PC-9 (cell line): ENCODE data around the gene ERC1. TPM values are rescaled to one million over a fixed set of nuclear protein-coding genes. Genes with fewer than 3 reads are reported as not detected.

ENCODE experiments used
- BruUV-seq: library from RNA; stranded (reverse); fragments of 400-500 nt; replicated peaks from 2 replicates; lab custom pipeline; 2021; lab: Mats Ljungman, UMichigan
- CTCF ChIA-PET: fragments of 300-600 bp; sonication (Branson Sonifier 250); formaldehyde crosslinking; loops from one replicate; lab custom pipeline; 2022; ENCODE audit warnings: antibody characterized with exemption; lab: Charles Lee
- POLR2A ChIA-PET: fragments of 300-600 bp; sonication (Branson Sonifier 250); formaldehyde crosslinking; loops from one replicate; lab custom pipeline; 2022; ENCODE audit warnings: antibody characterized with exemption; ENCODE audit not compliant: unreplicated experiment; lab: Charles Lee
- DNase-seq, 2 experiments: peaks; one replicate each; pipeline versions ENCODE4 v3.0.0 to v3.0.0-alpha.2; 2015 to 2022; ENCODE audit warnings: mixed read lengths in 1 of 2
- H2AFZ ChIP-seq: fragments of 200-600 bp; sonication (generic); 2 replicates; pipeline ENCODE4 v1.8.1; 2017; ENCODE audit warnings: antibody characterized with exemption
- H3F3A ChIP-seq: fragments of 200-600 bp; sonication (generic); 2 replicates; pipeline ENCODE4 v1.8.1; 2017; ENCODE audit warnings: antibody characterized with exemption, mild to moderate bottlenecking, low read depth; ENCODE audit not compliant: insufficient read depth
- H3K27ac ChIP-seq: fragments of 200-600 bp; sonication (generic); 2 replicates; pipeline ENCODE4 v1.6.1; 2016; ENCODE audit warnings: mixed run types
- H3K27me3 ChIP-seq: fragments of 200-600 bp; sonication (generic); 2 replicates; pipeline ENCODE4 v1.6.1; 2016; ENCODE audit warnings: low read depth, mixed run types; ENCODE audit not compliant: insufficient read depth
- H3K36me3 ChIP-seq: fragments of 200-600 bp; sonication (generic); 2 replicates; pipeline ENCODE4 v1.6.1; 2016; ENCODE audit warnings: low read depth, mixed run types
- H3K4me1 ChIP-seq: fragments of 200-600 bp; sonication (generic); replicated peaks from 2 replicates; pipeline ENCODE4 v1.6.1; 2016; ENCODE audit warnings: mixed run types; ENCODE audit not compliant: insufficient read depth
- H3K4me2 ChIP-seq: fragments of 200-600 bp; sonication (generic); 2 replicates; pipeline ENCODE4 v1.6.1; 2017; ENCODE audit warnings: mixed run types
- H3K4me3 ChIP-seq: fragments of 200-600 bp; sonication (generic); 2 replicates; pipeline ENCODE4 v1.6.1; 2016; ENCODE audit warnings: mixed run types
- H3K79me2 ChIP-seq: fragments of 200-600 bp; sonication (generic); 2 replicates; pipeline ENCODE4 v1.6.1; 2017; ENCODE audit warnings: low read depth, mixed run types
- H3K9me2 ChIP-seq: fragments of 200-600 bp; sonication (generic); 2 replicates; pipeline ENCODE4 v1.8.1; 2017; ENCODE audit warnings: mild to moderate bottlenecking; ENCODE audit not compliant: insufficient read depth
- H3K9me3 ChIP-seq: fragments of 200-600 bp; sonication (generic); 2 replicates; pipeline ENCODE4 v1.8.1; 2016; ENCODE audit warnings: low read depth; ENCODE audit not compliant: insufficient read depth
- H4K20me1 ChIP-seq: fragments of 200-600 bp; sonication (generic); 2 replicates; pipeline ENCODE4 v1.8.1; 2017; ENCODE audit not compliant: insufficient read depth
- EZH2 ChIP-seq: fragments of 200-600 bp; sonication (generic); IDR thresholded peaks from 2 replicates; pipeline ENCODE4 v1.8.0; 2017; ENCODE audit warnings: antibody characterized with exemption, low read depth
- intact Hi-C: fragments of 100-400 bp; cut with micrococcal nuclease; formaldehyde crosslinking; loops from one replicate; pipeline ENCODE4 v1.10.0; 2022; ENCODE audit not compliant: unreplicated experiment
- total RNA-seq: library from RNA; stranded (reverse); gene quantifications from 2 replicates; pipeline ENCODE4 v1.2.3, GENCODE V29; 2021
- TF ChIP-seq, protein P1 (sequence below): fragments of 200-600 bp; sonication (generic); conservative IDR thresholded peaks from 2 replicates; pipeline ENCODE4 v1.6.1; 2017; ENCODE audit warnings: mixed run types, antibody characterized with exemption, mild to moderate bottlenecking, moderate library complexity

ERC1 gene
- total RNA-seq, 1 experiment from 2014 or later: 52.0 TPM

DNA sequence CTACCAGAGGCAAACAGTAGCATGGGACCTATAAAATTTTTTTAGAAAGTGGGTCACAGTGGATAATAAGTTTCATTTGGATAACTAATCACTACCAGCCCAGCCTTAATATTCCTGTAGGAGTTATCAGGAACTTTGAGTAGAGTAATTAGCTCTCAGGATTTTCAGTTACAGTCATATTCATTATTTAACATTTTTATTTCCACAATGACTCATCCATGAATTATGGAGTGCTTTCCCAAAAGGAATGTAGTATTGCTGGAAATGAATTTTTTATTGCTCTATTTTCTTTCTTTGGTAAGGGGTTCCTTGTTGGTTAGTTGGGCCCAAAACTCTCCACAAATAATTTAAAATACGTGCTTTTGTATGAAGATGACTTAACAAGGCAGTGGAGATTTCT lies 53.7 kb downstream of the ERC1 start:
- H3K27ac ChIP-seq: peak overlapping the region; percentile 28
- no peaks in the 10 kb centered on the region for H3K27me3 ChIP-seq
- peak overlapping the region; percentile 29 for H3K4me2 ChIP-seq
- no peaks in the 10 kb centered on the region for H3K9me2 ChIP-seq
- H3F3A ChIP-seq: peaks cover 8% of the 10 kb centered on the region; the same call in 1 of the 2 replicates
- ChIA-PET CTCF (interaction anchor here (0.5 kb wide), 1 partner anchor 1869 kb away, joined by 4 read pairs; no protein-coding TSS in a partner anchor), POLR2A (no interaction called here)
- BruUV-seq: no TSS peak
- no peak overlapping the region for H2AFZ ChIP-seq
- H3K36me3 ChIP-seq: no peaks in the 10 kb centered on the region
- H3K4me3 ChIP-seq: 0 out of 2 replicates have a peak overlapping the region, but pooled peaks have one; percentile 5
- H3K4me1 ChIP-seq: peaks cover 22% of the 10 kb centered on the region
- DNase-seq: peak in 1 of 2 experiments; percentile 76
- peaks cover 10% of the 10 kb centered on the region; the same call in 1 of the 2 replicates for H3K79me2 ChIP-seq
- H3K9me3 ChIP-seq: no peaks in the 10 kb centered on the region
- H4K20me1 ChIP-seq: no peaks in the 10 kb centered on the region
- TF ChIP-seq, protein P1, sequence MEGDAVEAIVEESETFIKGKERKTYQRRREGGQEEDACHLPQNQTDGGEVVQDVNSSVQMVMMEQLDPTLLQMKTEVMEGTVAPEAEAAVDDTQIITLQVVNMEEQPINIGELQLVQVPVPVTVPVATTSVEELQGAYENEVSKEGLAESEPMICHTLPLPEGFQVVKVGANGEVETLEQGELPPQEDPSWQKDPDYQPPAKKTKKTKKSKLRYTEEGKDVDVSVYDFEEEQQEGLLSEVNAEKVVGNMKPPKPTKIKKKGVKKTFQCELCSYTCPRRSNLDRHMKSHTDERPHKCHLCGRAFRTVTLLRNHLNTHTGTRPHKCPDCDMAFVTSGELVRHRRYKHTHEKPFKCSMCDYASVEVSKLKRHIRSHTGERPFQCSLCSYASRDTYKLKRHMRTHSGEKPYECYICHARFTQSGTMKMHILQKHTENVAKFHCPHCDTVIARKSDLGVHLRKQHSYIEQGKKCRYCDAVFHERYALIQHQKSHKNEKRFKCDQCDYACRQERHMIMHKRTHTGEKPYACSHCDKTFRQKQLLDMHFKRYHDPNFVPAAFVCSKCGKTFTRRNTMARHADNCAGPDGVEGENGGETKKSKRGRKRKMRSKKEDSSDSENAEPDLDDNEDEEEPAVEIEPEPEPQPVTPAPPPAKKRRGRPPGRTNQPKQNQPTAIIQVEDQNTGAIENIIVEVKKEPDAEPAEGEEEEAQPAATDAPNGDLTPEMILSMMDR: no peak
- no peak for TF ChIP-seq EZH2
- intact Hi-C loops: no loop called here

DNA sequence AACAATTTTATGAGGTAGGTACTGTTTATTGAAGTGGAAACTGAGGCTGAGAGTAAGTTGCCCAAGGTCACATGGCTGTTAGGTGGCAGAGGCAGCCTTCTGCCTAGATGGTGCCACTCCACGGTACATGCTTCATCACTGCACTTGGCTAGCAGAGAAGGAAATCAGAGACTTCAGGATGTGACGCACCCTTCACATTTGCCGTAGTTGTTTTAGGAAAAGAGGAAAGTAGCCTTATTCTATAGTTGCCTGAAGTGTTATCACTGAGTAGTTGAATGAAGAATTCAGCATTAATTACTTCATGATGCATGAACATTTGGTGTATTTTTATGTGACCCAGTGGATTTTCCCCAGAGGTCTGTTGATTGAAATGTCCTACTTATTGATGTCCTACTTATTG lies 55.7 kb downstream of the ERC1 start:
- H3K4me1 ChIP-seq: peaks cover 22% of the 10 kb centered on the region
- H3K4me3 ChIP-seq: no peak overlapping the region
- ChIA-PET CTCF (no interaction called here), POLR2A (no interaction called here)
- 0 out of 2 replicates have a peak, but pooled peaks cover 4% of the 10 kb centered on the region for H3F3A ChIP-seq
- no peak overlapping the region for H2AFZ ChIP-seq
- H3K9me3 ChIP-seq: no peaks in the 10 kb centered on the region
- H3K27me3 ChIP-seq: no peaks in the 10 kb centered on the region
- H3K27ac ChIP-seq: no peak overlapping the region
- peaks cover 10% of the 10 kb centered on the region; the same call in 1 of the 2 replicates for H3K79me2 ChIP-seq
- TF ChIP-seq, protein P1: no peak
- TF ChIP-seq EZH2: no peak
- H3K36me3 ChIP-seq: no peaks in the 10 kb centered on the region
- BruUV-seq: no TSS peak
- no peaks in the 10 kb centered on the region for H3K9me2 ChIP-seq
- no peak for DNase-seq
- intact Hi-C loops: no loop called here
- H3K4me2 ChIP-seq: no peak overlapping the region
- H4K20me1 ChIP-seq: no peaks in the 10 kb centered on the region

DNA sequence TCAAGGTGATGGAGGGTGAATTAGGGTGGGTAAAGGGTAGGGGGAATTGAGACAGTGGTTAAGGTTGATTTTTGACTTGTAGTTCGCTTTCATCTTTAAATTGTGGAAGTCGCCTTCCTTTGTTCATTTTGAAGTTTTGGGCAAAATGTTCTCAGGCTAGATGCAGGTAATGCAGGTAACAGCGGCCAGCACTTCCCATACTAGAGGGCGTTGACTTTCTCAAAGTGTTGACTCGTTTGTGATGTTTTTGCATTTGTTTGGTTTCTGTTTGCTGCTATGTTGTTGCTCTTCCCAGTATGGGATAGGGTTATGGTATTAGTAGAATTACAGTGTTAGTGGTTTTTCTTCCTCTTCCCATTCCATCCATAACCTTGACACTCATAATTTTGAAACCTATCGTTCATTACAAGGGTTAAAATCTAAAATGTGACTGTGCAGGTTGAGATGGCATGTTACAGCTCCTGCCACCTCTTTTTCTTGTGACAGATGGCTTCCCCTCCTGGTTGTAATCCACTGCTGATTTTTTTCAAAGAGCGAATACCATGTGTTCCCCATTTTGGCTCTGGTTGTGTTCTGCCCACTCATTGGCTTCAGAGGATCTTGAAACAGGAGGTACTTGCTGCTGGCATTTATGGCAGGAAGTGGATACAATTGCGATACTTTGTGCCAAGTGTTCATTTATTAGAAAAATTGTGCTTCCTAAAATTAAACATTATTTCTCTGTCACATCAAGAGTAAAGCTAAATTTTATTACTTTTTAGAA lies 57.1 kb downstream of the ERC1 start:
- Histone ChIP-seq H3K27me3 (no peaks in the 10 kb centered on the region), H3K4me2 (no peak overlapping the region), H3K9me3 (no peaks in the 10 kb centered on the region), H4K20me1 (no peaks in the 10 kb centered on the region), H3K79me2 (0 out of 2 replicates have a peak, but pooled peaks cover 10% of the 10 kb centered on the region), H3F3A (0 out of 2 replicates have a peak, but pooled peaks cover 4% of the 10 kb centered on the region), H3K36me3 (no peaks in the 10 kb centered on the region), H3K9me2 (no peaks in the 10 kb centered on the region), H3K4me1 (peaks cover 22% of the 10 kb centered on the region), H2AFZ (no peak overlapping the region), H3K27ac (no peak overlapping the region), H3K4me3 (no peak overlapping the region)
- ChIA-PET CTCF (no interaction called here), POLR2A (no interaction called here)
- intact Hi-C loops: no loop called here
- TF ChIP-seq EZH2: no peak
- TF ChIP-seq, protein P1: no peak
- no TSS peak for BruUV-seq
- DNase-seq: no peak
